GM19193 (cell line): ENCODE data around the gene DNAH6.

ENCODE experiments used
- POLR2A ChIP-seq: IDR thresholded peaks from 4 replicates; pipeline ENCODE4 v1.6.1; 2011; ENCODE audit not compliant: insufficient read depth, insufficient read length; ENCODE audit errors: extremely low read depth

Gene DNAH6

GRCh38 chr2:84807063-84807485 is 290.8 kb downstream of the DNAH6 start:
- no peak for TF ChIP-seq POLR2A

- no peak for TF ChIP-seq POLR2A
Measured at GRCh38 chr2:84808279-84808678, 292.0 kb downstream of the DNAH6 start.

GRCh38 chr2:84811839-84812431 is 295.6 kb downstream of the DNAH6 start:
- no peak for TF ChIP-seq POLR2A

GRCh38 chr2:84815146-84815545 is 298.8 kb downstream of the DNAH6 start:
- no peak for TF ChIP-seq POLR2A

GRCh38 chr2:84816426-84817026 is 300.2 kb downstream of the DNAH6 start:
- no peak for TF ChIP-seq POLR2A

GRCh38 chr2:84817239-84817655 is 300.9 kb downstream of the DNAH6 start:
- TF ChIP-seq POLR2A = no peak

GRCh38 chr2:84821806-84822205 is 305.5 kb downstream of the DNAH6 start:
- TF ChIP-seq POLR2A = no peak

GRCh38 chr2:84823229-84823628 is 306.9 kb downstream of the DNAH6 start:
- TF ChIP-seq POLR2A = no peak

- TF ChIP-seq POLR2A = no peak
Measured at GRCh38 chr2:84823788-84824187, 307.5 kb downstream of the DNAH6 start.

GRCh38 chr2:84827978-84828575 is 311.8 kb downstream of the DNAH6 start:
- TF ChIP-seq POLR2A = no peak

- TF ChIP-seq POLR2A = no peak
Measured at GRCh38 chr2:84829693-84830092, 313.4 kb downstream of the DNAH6 start.

GRCh38 chr2:84830095-84830494 is 313.8 kb downstream of the DNAH6 start:
- TF ChIP-seq POLR2A = no peak

GRCh38 chr2:84830758-84831500 is 314.6 kb downstream of the DNAH6 start:
- TF ChIP-seq POLR2A = no peak

- no peak for TF ChIP-seq POLR2A
Measured at GRCh38 chr2:84832772-84833461, 316.6 kb downstream of the DNAH6 start.
